Mesothelial cell of epicardium (in vitro differentiated cells): ENCODE results near the gene WDR46. TPM values are rescaled to one million over a fixed set of nuclear protein-coding genes. Genes with fewer than 3 reads are reported as not detected.

Experiments used
- DNase-seq, 2 experiments: peaks; one replicate each; pipeline ENCODE4 v3.0.0; 2021; ENCODE audit warnings: low spot score in 2 of 2; ENCODE audit not compliant: unreplicated experiment in 2 of 2
- H3K27ac Mint-ChIP-seq: 2 replicates; pipeline ENCODE4 v1.8.0; 2021; ENCODE audit warnings: mixed read lengths
- H3K27me3 Mint-ChIP-seq: 2 replicates; pipeline ENCODE4 v1.8.0; 2021; ENCODE audit warnings: low read depth, mixed read lengths
- H3K36me3 Mint-ChIP-seq: 2 replicates; pipeline ENCODE4 v1.8.0; 2021; ENCODE audit warnings: mixed read lengths
- H3K4me1 Mint-ChIP-seq: 2 replicates; pipeline ENCODE4 v1.8.0; 2021; ENCODE audit warnings: mixed read lengths
- H3K4me3 Mint-ChIP-seq: 2 replicates; pipeline ENCODE4 v1.8.0; 2021; ENCODE audit warnings: mild to moderate bottlenecking, moderate library complexity, mixed read lengths
- H3K9me3 Mint-ChIP-seq: 2 replicates; pipeline ENCODE4 v1.8.0; 2021; ENCODE audit warnings: mixed read lengths
- total RNA-seq: library from RNA; stranded (reverse); gene quantifications from 3 replicates; pipeline ENCODE4 v1.2.1, GENCODE V29; 2021
- TF ChIP-seq, protein P1 (sequence below): fragments of 200-600 bp; sonication (generic); IDR thresholded peaks from one replicate; pipeline ENCODE4 v1.5.0; 2021; ENCODE audit warnings: antibody characterized with exemption; ENCODE audit not compliant: unreplicated experiment

Gene WDR46
- total RNA-seq, 1 donor from 2014 or later = 46.2 TPM

- Mint-ChIP-seq H3K9me3 (no peaks in the 10 kb centered on the region), H3K36me3 (peaks cover 6% of the 10 kb centered on the region), H3K27ac (peak overlapping the region; percentile 98), H3K4me1 (peaks cover 40% of the 10 kb centered on the region), H3K27me3 (no peaks in the 10 kb centered on the region), H3K4me3 (peak overlapping the region; percentile 94)
- TF ChIP-seq, protein P1, sequence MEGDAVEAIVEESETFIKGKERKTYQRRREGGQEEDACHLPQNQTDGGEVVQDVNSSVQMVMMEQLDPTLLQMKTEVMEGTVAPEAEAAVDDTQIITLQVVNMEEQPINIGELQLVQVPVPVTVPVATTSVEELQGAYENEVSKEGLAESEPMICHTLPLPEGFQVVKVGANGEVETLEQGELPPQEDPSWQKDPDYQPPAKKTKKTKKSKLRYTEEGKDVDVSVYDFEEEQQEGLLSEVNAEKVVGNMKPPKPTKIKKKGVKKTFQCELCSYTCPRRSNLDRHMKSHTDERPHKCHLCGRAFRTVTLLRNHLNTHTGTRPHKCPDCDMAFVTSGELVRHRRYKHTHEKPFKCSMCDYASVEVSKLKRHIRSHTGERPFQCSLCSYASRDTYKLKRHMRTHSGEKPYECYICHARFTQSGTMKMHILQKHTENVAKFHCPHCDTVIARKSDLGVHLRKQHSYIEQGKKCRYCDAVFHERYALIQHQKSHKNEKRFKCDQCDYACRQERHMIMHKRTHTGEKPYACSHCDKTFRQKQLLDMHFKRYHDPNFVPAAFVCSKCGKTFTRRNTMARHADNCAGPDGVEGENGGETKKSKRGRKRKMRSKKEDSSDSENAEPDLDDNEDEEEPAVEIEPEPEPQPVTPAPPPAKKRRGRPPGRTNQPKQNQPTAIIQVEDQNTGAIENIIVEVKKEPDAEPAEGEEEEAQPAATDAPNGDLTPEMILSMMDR = no peak
- peak in 1 of 2 experiments; percentile 58 for DNase-seq
Measured at GRCh38 chr6:33312361-33313104, 23.5 kb upstream of the WDR46 start.

DNA sequence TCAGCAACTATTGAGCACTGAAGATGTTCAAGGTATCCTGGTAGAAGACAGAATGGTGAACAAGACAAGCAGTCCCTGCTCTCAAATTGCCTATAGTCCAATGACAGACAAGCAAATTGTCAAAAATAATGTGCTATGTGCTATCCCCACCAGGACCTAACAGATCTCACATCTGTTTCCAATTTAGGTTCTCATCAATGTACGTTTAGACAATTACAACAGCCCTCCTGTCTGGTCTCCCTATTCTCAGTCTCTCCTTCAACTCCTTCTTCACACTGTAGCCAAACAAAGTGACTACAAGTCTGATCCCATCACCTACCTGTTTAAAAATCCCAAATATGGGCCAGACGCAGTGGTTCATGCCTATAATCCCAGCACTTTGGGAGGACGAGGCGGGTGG is 17.3 kb upstream of the WDR46 start:
- TF ChIP-seq, protein P1 = no peak
- Mint-ChIP-seq H3K36me3 (peaks cover 14% of the 10 kb centered on the region), H3K27me3 (no peaks in the 10 kb centered on the region), H3K27ac (no peak overlapping the region), H3K4me3 (no peak overlapping the region), H3K9me3 (no peaks in the 10 kb centered on the region), H3K4me1 (no peaks in the 10 kb centered on the region)
- no peak for DNase-seq

- Mint-ChIP-seq H3K4me1 (peaks cover 4% of the 10 kb centered on the region), H3K9me3 (no peaks in the 10 kb centered on the region), H3K27ac (no peak overlapping the region), H3K27me3 (no peaks in the 10 kb centered on the region), H3K4me3 (no peak overlapping the region), H3K36me3 (peaks cover 14% of the 10 kb centered on the region)
- no peak for DNase-seq
- TF ChIP-seq, protein P1 = no peak
Measured at GRCh38 chr6:33305052-33305451, 16.0 kb upstream of the WDR46 start.

GRCh38 chr6:33304216-33304615 is 15.2 kb upstream of the WDR46 start:
- Mint-ChIP-seq H3K36me3 (peaks cover 14% of the 10 kb centered on the region), H3K9me3 (no peaks in the 10 kb centered on the region), H3K4me3 (no peak overlapping the region), H3K27ac (no peak overlapping the region), H3K4me1 (peaks cover 12% of the 10 kb centered on the region), H3K27me3 (no peaks in the 10 kb centered on the region)
- DNase-seq = no peak
- TF ChIP-seq, protein P1 = no peak

DNA sequence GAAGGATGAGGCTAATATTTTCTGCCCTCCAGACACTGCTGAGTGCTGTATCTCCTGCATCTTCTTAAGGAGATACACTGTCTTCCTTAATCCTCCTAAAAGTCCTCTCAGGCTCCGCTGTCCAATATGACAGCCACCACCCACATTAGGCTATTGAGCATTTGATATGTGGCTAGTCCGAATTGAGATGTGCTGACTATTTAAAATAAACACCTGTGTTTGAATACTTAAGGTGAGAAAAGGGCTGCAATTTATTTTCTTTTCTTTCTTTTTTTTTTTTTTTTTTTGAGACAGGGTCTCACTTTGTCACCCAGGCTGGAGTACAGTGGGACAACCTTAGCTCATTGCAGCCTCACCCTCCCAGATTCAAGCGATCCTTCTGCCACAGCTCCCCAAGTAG is 12.8 kb upstream of the WDR46 start:
- Mint-ChIP-seq H3K27me3 (no peaks in the 10 kb centered on the region), H3K4me3 (peak overlapping the region; percentile 6), H3K4me1 (peaks cover 19% of the 10 kb centered on the region), H3K36me3 (peaks cover 10% of the 10 kb centered on the region), H3K9me3 (no peaks in the 10 kb centered on the region), H3K27ac (peak overlapping the region; percentile 10)
- TF ChIP-seq, protein P1 = no peak
- no peak for DNase-seq
